Calu3 (cell line): ENCODE results near the gene ADGRF3. TPM values are rescaled to one million over a fixed set of nuclear protein-coding genes. Genes with fewer than 3 reads are reported as not detected.

Experiments
- BruUV-seq: library from RNA; stranded (reverse); fragments of 400-500 nt; replicated peaks from 2 replicates; lab custom pipeline; 2021; lab: Mats Ljungman, UMichigan
- CTCF ChIA-PET: fragments of 300-600 bp; sonication (Branson Sonifier 250); formaldehyde crosslinking; loops from one replicate; lab custom pipeline; 2022; ENCODE audit warnings: antibody characterized with exemption; lab: Charles Lee
- DNase-seq: peaks from one replicate; pipeline ENCODE4 v3.0.0; 2022
- H3K27ac Mint-ChIP-seq: one replicate; pipeline ENCODE4 v1.8.0; 2022; ENCODE audit warnings: mixed read lengths; ENCODE audit not compliant: unreplicated experiment
- H3K27me3 Mint-ChIP-seq: one replicate; pipeline ENCODE4 v1.8.0; 2022; ENCODE audit warnings: mixed read lengths; ENCODE audit not compliant: unreplicated experiment
- H3K36me3 Mint-ChIP-seq: one replicate; pipeline ENCODE4 v1.8.0; 2022; ENCODE audit warnings: mild to moderate bottlenecking, moderate library complexity, mixed read lengths; ENCODE audit not compliant: insufficient read depth, unreplicated experiment
- H3K4me1 Mint-ChIP-seq: one replicate; pipeline ENCODE4 v1.8.0; 2022; ENCODE audit warnings: mild to moderate bottlenecking, low read depth, mixed read lengths; ENCODE audit not compliant: unreplicated experiment
- H3K4me3 Mint-ChIP-seq: one replicate; pipeline ENCODE4 v1.8.0; 2022; ENCODE audit warnings: mild to moderate bottlenecking, low read depth, moderate library complexity, mixed read lengths; ENCODE audit not compliant: unreplicated experiment
- H3K9me3 Mint-ChIP-seq: one replicate; pipeline ENCODE4 v1.8.0; 2022; ENCODE audit warnings: low read depth, mixed read lengths; ENCODE audit not compliant: unreplicated experiment
- intact Hi-C: fragments of 100-400 bp; cut with micrococcal nuclease; formaldehyde crosslinking; loops from one replicate; pipeline ENCODE4 v1.10.0; 2022; ENCODE audit not compliant: unreplicated experiment
- total RNA-seq: library from RNA; stranded (reverse); gene quantifications from 2 replicates; pipeline ENCODE4 v1.2.3, GENCODE V29; 2022
- TF ChIP-seq, protein P1 (sequence below): fragments of 200-600 bp; IDR thresholded peaks from one replicate; pipeline ENCODE4 v1.8.0; 2022; ENCODE audit warnings: antibody characterized with exemption; ENCODE audit not compliant: unreplicated experiment

Gene ADGRF3
- total RNA-seq, 1 experiment from 2014 or later, result 0.59 TPM

DNA sequence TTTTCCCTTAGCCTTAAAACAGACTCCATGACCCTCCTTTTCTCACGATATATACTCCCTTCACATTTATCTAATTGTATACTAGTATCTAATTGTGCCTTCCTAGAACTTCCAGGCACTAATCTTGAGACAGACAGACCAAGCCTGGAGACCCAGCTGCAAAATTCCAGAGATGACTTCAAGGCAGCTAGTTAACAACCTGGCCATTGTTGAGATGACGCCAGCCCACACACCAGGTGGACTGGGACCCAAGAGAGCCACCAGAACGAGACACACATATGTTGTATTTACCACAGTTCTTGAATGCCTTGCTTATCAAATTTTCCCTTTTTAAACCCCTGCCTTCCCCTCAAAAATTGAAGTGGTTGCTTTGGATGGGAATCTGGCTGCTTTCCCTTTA is 49.5 kb downstream of the ADGRF3 start:
- Mint-ChIP-seq H3K27ac (no peak overlapping the region), H3K9me3 (no peaks in the 10 kb centered on the region), H3K4me1 (peaks cover 2% of the 10 kb centered on the region), H3K36me3 (no peaks in the 10 kb centered on the region), H3K4me3 (no peak overlapping the region), H3K27me3 (no peaks in the 10 kb centered on the region)
- TF ChIP-seq, protein P1, sequence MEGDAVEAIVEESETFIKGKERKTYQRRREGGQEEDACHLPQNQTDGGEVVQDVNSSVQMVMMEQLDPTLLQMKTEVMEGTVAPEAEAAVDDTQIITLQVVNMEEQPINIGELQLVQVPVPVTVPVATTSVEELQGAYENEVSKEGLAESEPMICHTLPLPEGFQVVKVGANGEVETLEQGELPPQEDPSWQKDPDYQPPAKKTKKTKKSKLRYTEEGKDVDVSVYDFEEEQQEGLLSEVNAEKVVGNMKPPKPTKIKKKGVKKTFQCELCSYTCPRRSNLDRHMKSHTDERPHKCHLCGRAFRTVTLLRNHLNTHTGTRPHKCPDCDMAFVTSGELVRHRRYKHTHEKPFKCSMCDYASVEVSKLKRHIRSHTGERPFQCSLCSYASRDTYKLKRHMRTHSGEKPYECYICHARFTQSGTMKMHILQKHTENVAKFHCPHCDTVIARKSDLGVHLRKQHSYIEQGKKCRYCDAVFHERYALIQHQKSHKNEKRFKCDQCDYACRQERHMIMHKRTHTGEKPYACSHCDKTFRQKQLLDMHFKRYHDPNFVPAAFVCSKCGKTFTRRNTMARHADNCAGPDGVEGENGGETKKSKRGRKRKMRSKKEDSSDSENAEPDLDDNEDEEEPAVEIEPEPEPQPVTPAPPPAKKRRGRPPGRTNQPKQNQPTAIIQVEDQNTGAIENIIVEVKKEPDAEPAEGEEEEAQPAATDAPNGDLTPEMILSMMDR, result no peak
- no TSS peak for BruUV-seq
- intact Hi-C loops, result no loop called here
- DNase-seq, result no peak
- CTCF ChIA-PET, result interaction anchor here (1.0 kb wide), 1 partner anchor 23 kb away, joined by 3 read pairs; no protein-coding TSS in a partner anchor

GRCh38 chr2:26295511-26295910 is 51.1 kb downstream of the ADGRF3 start:
- DNase-seq, result no peak
- H3K27me3 Mint-ChIP-seq, result no peaks in the 10 kb centered on the region
- intact Hi-C loops, result no loop called here
- TF ChIP-seq, protein P1, result no peak
- BruUV-seq, result no TSS peak
- H3K36me3 Mint-ChIP-seq, result no peaks in the 10 kb centered on the region
- H3K4me3 Mint-ChIP-seq, result no peak overlapping the region
- no peak overlapping the region for H3K27ac Mint-ChIP-seq
- CTCF ChIA-PET, result no interaction called here
- no peaks in the 10 kb centered on the region for H3K4me1 Mint-ChIP-seq
- no peaks in the 10 kb centered on the region for H3K9me3 Mint-ChIP-seq

GRCh38 chr2:26292646-26293045 is 53.9 kb downstream of the ADGRF3 start:
- no peak for DNase-seq
- TF ChIP-seq, protein P1, result no peak
- no peaks in the 10 kb centered on the region for H3K9me3 Mint-ChIP-seq
- no peak overlapping the region for H3K4me3 Mint-ChIP-seq
- intact Hi-C loops, result no loop called here
- peaks cover 1% of the 10 kb centered on the region for H3K36me3 Mint-ChIP-seq
- H3K27ac Mint-ChIP-seq, result no peak overlapping the region
- BruUV-seq, result no TSS peak
- no peaks in the 10 kb centered on the region for H3K4me1 Mint-ChIP-seq
- no peaks in the 10 kb centered on the region for H3K27me3 Mint-ChIP-seq
- CTCF ChIA-PET, result no interaction called here

GRCh38 chr2:26290001-26290400 is 56.6 kb downstream of the ADGRF3 start:
- CTCF ChIA-PET, result no interaction called here
- TF ChIP-seq, protein P1, result no peak
- intact Hi-C loops, result no loop called here
- peaks cover 10% of the 10 kb centered on the region for H3K36me3 Mint-ChIP-seq
- no peaks in the 10 kb centered on the region for H3K27me3 Mint-ChIP-seq
- DNase-seq, result no peak
- no peaks in the 10 kb centered on the region for H3K9me3 Mint-ChIP-seq
- H3K27ac Mint-ChIP-seq, result no peak overlapping the region
- no TSS peak for BruUV-seq
- no peaks in the 10 kb centered on the region for H3K4me1 Mint-ChIP-seq
- no peak overlapping the region for H3K4me3 Mint-ChIP-seq
